ENCODE data around the gene ASAP2. TPM values are rescaled to one million over a fixed set of nuclear protein-coding genes. Genes with fewer than 3 reads are reported as not detected.

Gene ASAP2
- total RNA-seq, 4 donors from 2014 or later = 22.0 to 54.6 (median 30.0) TPM

- no peak for TF ChIP-seq POLR2AphosphoS5 (IDR thresholded peaks at IDR 0.05)
- TF ChIP-seq EP300 (IDR thresholded peaks at IDR 0.05) = no peak
- TF ChIP-seq POLR2A (IDR thresholded peaks at IDR 0.05) = no peak
- no peak for TF ChIP-seq CTCF (IDR thresholded peaks at IDR 0.05)
- WGBS = 86% methylated on average over 7 of the region's 7 CpGs
- Histone ChIP-seq H3K36me3 (no peaks in the 10 kb centered on the region), H3K9me3 (no peaks in the 10 kb centered on the region), H3K4me1 (peaks cover 16% of the 10 kb centered on the region), H3K4me3 (no peak overlapping the region), H3K27me3 (no peaks in the 10 kb centered on the region), H3K27ac (no peak overlapping the region)
- DNase-seq (ENCODE audit: low spot score in 2 of 2) = no peak
Measured at GRCh38 chr2:9297807-9298206, 91.2 kb downstream of the ASAP2 start.

- Histone ChIP-seq H3K27ac (no peak overlapping the region), H3K27me3 (no peaks in the 10 kb centered on the region), H3K9me3 (no peaks in the 10 kb centered on the region), H3K4me3 (no peak overlapping the region), H3K36me3 (no peaks in the 10 kb centered on the region), H3K4me1 (peaks cover 16% of the 10 kb centered on the region)
- WGBS = 90% methylated on average over 6 of the region's 7 CpGs
- TF ChIP-seq POLR2AphosphoS5 (IDR thresholded peaks at IDR 0.05) (no peak), CTCF (IDR thresholded peaks at IDR 0.05) (no peak), POLR2A (IDR thresholded peaks at IDR 0.05) (no peak), EP300 (IDR thresholded peaks at IDR 0.05) (no peak)
- DNase-seq (ENCODE audit: low spot score in 2 of 2) = no peak
Measured at GRCh38 chr2:9298583-9298982, 92.0 kb downstream of the ASAP2 start.

- no peaks in the 10 kb centered on the region for H3K27me3 ChIP-seq
- no peak for TF ChIP-seq POLR2A (IDR thresholded peaks at IDR 0.05)
- TF ChIP-seq CTCF (IDR thresholded peaks at IDR 0.05) = no peak
- no peak for TF ChIP-seq POLR2AphosphoS5 (IDR thresholded peaks at IDR 0.05)
- TF ChIP-seq EP300 (IDR thresholded peaks at IDR 0.05) = no peak
- no peak overlapping the region for H3K27ac ChIP-seq
- peaks cover 16% of the 10 kb centered on the region for H3K4me1 ChIP-seq
- H3K9me3 ChIP-seq = no peaks in the 10 kb centered on the region
- DNase-seq (ENCODE audit: low spot score in 2 of 2) = no peak
- no peak overlapping the region for H3K4me3 ChIP-seq
- H3K36me3 ChIP-seq = no peaks in the 10 kb centered on the region
- 71% methylated on average over 17 of the region's 17 CpGs for WGBS
Measured at GRCh38 chr2:9299161-9300100, 92.8 kb downstream of the ASAP2 start.

- Histone ChIP-seq H3K9me3 (no peaks in the 10 kb centered on the region), H3K27ac (no peak overlapping the region), H3K27me3 (no peaks in the 10 kb centered on the region), H3K4me3 (no peak overlapping the region), H3K4me1 (peaks cover 16% of the 10 kb centered on the region), H3K36me3 (no peaks in the 10 kb centered on the region)
- no peak for DNase-seq (ENCODE audit: low spot score in 2 of 2)
- 54% methylated on average over 3 of the region's 3 CpGs for WGBS
- TF ChIP-seq CTCF (IDR thresholded peaks at IDR 0.05) = no peak
- TF ChIP-seq EP300 (IDR thresholded peaks at IDR 0.05) = no peak
- TF ChIP-seq POLR2A (IDR thresholded peaks at IDR 0.05) = no peak
- TF ChIP-seq POLR2AphosphoS5 (IDR thresholded peaks at IDR 0.05) = no peak
Measured at GRCh38 chr2:9300214-9300613, 93.6 kb downstream of the ASAP2 start.

GRCh38 chr2:9300829-9301453, 94.3 kb downstream of the ASAP2 start:
- Histone ChIP-seq H3K27me3 (no peaks in the 10 kb centered on the region), H3K9me3 (no peaks in the 10 kb centered on the region), H3K4me3 (no peak overlapping the region), H3K36me3 (no peaks in the 10 kb centered on the region), H3K4me1 (peaks cover 16% of the 10 kb centered on the region), H3K27ac (no peak overlapping the region)
- TF ChIP-seq EP300 (IDR thresholded peaks at IDR 0.05) = no peak
- 55% methylated on average over 10 of the region's 10 CpGs for WGBS
- no peak for DNase-seq (ENCODE audit: low spot score in 2 of 2)

Measured in suprapubic skin (tissue), 4 donors.